GM19351 (cell line): ENCODE results near the gene USP40.

Experiments used
- ATAC-seq: cut with Tn5 transposase; IDR thresholded peaks from one replicate; pipeline ENCODE4 v1.9.1; 2021; ENCODE audit warnings: mild to moderate bottlenecking, moderate library complexity; ENCODE audit not compliant: unreplicated experiment

USP40 gene

DNA sequence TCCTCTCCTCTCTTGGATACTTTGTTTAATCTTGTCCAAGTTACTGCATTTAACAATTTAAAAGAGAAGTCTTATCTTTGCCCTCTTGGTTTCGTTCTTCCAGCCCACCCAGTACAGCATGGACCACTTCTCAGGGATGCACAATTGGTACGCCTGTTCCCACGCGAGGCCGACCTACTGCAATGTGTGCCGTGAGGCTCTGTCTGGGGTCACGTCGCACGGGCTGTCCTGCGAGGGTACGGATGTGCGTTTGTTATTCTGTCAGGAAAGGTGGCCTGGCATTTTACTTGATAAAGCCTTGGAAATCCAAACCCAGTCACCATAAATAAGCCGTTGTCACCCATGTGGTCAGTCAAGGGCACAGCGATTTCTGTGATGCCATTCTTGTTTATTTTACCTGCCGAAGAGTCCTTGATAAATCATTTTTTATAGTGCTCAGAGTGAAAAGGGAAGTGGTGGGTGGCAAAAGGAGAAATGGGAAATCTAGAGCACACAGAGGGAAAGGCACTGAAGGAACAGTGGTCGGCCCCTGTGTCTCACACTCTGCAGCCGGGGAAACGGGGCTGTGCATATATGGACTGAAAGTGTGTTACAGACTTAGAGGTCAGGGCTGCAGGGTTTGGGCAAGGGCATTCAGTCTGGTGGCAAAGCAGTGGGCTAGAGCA lies 131.8 kb downstream of the USP40 start:
- no peak for ATAC-seq

DNA sequence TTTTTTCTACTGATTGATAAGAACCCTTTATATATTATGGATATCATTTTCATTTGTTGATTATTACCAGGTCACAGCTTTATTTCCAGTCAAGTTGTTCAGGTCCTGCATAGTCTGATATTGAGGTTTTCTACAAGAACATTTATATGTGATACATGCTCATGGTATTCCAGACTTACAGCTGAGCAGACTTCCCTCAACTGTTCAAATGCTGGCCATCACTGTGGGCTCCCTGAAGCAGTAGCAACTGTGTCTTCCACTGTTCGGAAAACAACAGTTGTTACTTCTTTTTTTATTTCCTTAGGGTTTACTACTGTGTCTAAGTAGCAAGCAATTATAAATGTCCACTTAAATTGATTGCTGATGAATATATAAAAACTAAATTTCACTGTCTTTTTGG lies 132.8 kb downstream of the USP40 start:
- no peak for ATAC-seq

DNA sequence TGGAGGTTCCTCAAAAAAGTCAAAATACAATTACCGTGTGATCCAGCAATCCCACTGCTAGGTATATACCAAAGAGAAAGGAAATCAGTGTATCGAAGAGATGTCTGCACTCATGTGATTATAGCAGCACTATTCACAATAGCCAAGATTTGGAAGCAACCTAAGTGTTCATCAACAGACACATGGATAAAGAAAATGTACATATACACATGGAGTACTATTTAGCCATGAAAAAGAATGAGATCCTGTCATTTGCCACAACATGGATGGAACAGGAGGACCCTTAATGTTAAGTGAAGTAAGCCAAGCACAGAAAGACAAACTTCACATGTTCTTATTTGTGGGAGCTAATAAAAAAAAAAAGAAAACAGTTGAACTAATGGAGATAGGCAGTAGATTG lies 133.6 kb downstream of the USP40 start:
- no peak for ATAC-seq

DNA sequence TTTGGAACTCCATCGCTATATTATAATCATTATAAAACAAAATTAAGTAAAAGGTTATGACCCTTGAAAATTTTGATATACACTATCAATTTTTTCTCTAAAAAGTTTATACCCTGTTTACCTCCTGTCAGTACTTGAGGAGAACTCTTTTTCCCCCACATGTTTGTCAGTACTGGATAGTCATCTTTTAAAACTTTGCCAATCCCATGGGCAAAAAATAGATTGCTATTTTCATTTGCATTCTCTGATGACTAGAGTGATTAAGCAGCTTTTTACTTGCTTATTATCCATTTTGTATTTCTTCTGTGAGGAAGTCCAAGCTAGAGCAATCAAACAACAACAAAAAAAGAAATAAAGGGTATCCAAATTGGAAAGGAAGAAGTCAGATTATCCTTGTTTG lies 135.9 kb downstream of the USP40 start:
- ATAC-seq: no peak

GRCh38 chr2:233430081-233430480 lies 136.5 kb downstream of the USP40 start:
- ATAC-seq: no peak

DNA sequence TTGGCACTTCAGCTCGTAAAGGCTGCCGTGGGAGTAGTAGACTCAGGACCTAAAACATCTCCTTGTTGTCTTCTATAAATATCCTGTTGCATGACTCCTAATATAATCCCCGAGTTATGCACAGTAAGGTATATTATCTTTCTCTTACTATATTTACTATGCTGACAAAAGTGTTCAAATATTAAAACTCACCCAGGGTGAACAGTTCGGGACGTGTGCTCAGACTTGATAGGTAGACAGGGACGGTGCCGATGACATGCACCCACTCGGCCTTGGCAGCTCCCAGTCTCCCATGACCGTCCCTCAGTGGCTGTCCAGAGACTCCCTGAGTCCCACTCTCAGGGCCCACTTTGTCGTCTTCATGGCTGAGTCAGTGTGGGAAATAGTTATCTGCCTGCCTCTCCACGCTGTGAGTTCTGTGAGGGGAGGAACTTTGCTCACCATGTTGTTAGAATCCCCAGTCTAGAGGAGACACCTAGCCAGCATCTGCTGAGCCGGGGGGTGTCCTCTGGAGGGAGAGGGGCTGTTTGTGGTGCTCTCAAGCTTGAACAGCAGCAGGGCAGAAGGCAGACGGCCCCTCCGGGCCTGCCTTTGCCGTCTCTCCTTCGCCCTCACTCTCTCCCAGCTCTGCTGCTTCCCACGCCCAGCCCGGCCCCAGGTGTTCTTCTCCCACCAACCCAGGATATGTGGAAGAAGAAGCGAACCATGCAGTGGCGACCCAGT lies 137.2 kb downstream of the USP40 start:
- ATAC-seq: no peak

DNA sequence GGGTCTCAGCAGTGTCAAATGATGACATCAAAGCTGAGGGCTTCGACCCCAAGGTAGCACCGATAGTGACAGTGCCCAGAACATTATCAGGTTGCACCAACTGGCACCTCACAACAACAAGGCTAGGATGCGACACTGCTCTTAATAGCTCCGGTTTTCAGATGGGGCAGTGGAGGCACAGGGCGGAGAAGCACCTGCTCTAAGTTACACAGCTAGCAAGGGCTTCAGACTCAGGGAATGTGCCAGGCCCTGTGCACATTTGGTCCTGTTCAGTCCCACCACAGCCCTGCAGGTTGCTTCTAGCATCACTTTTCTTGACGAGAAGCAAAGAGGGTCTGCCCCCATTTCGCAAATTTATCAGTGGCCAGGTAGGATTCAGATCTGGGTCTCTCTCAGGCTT lies 138.1 kb downstream of the USP40 start:
- ATAC-seq: no peak

GRCh38 chr2:233428008-233428407 lies 138.6 kb downstream of the USP40 start:
- no peak for ATAC-seq

DNA sequence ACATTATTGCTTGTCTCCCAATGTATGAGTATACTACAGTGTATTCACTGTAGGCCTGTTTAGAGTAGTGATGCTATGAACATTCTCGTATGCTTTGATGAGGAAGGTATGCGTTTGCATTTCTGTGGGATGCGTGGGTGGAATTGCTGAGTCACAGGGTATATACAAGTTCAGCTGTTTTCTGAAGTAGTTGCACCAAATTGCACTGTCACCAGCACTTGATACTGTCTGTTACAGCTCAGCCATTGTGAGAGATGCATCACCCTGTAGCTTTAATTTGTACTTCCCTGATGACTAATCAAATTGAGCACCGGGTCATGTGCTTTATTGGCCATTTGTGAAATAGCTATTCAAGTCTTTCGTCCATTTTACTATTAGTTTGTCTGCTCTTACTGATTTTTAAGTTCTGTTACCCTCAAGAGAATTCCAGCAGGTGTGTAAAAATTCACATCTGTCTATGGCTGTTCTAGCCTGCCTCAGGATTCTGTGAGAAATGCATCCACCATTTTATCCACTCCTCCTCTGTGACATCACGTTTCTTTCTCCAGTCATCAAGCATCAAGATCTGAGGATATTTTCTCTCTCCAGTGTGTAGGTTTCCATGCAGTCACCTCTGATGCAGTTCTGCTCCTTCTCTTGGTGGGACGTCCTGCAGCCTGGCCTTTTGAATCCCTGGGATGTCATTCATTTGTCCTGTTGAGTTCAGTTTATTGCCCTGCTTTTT lies 139.8 kb downstream of the USP40 start:
- ATAC-seq: no peak
